GM19240 (cell line): Measurements from ENCODE around the gene CHMP4B.

Experiments
- DNase-seq: peaks from one replicate; pipeline ENCODE4 v3.0.0; 2011; ENCODE audit warnings: low spot score; ENCODE audit not compliant: insufficient read length

The CHMP4B gene

GRCh38 chr20:33839591-33839990, 28.4 kb downstream of the CHMP4B start:
- no peak for DNase-seq

GRCh38 chr20:33840160-33840559, 29.0 kb downstream of the CHMP4B start:
- no peak for DNase-seq

- no peak for DNase-seq
Measured at GRCh38 chr20:33840759-33841435, 29.7 kb downstream of the CHMP4B start.

GRCh38 chr20:33841436-33841799, 30.3 kb downstream of the CHMP4B start:
- DNase-seq = no peak

GRCh38 chr20:33842346-33842745, 31.2 kb downstream of the CHMP4B start:
- no peak for DNase-seq

GRCh38 chr20:33843050-33843449, 31.9 kb downstream of the CHMP4B start:
- DNase-seq = no peak

- no peak for DNase-seq
Measured at GRCh38 chr20:33843854-33844253, 32.7 kb downstream of the CHMP4B start.

- no peak for DNase-seq
Measured at GRCh38 chr20:33846291-33846935, 35.3 kb downstream of the CHMP4B start.

- no peak for DNase-seq
Measured at GRCh38 chr20:33847006-33847405, 35.9 kb downstream of the CHMP4B start.

GRCh38 chr20:33848391-33848790, 37.2 kb downstream of the CHMP4B start:
- DNase-seq = no peak

GRCh38 chr20:33850159-33850558, 39.0 kb downstream of the CHMP4B start:
- no peak for DNase-seq

GRCh38 chr20:33851842-33852466, 40.8 kb downstream of the CHMP4B start:
- no peak for DNase-seq

- no peak for DNase-seq
Measured at GRCh38 chr20:33852626-33853506, 41.7 kb downstream of the CHMP4B start.

- DNase-seq = no peak
Measured at GRCh38 chr20:33853507-33853813, 42.3 kb downstream of the CHMP4B start.

- no peak for DNase-seq
Measured at GRCh38 chr20:33857722-33858563, 46.8 kb downstream of the CHMP4B start.

- no peak for DNase-seq
Measured at GRCh38 chr20:33858666-33859065, 47.5 kb downstream of the CHMP4B start.

GRCh38 chr20:33859157-33859695, 48.1 kb downstream of the CHMP4B start:
- peak; percentile 69 for DNase-seq

- no peak for DNase-seq
Measured at GRCh38 chr20:33859751-33860150, 48.6 kb downstream of the CHMP4B start.

- no peak for DNase-seq
Measured at GRCh38 chr20:33861458-33861857, 50.3 kb downstream of the CHMP4B start.

GRCh38 chr20:33862709-33863403, 51.7 kb downstream of the CHMP4B start:
- DNase-seq = peak; percentile 80
